ENCODE data around the gene AGPS.

GRCh38 chr2:177568893-177569292 lies 176.3 kb downstream of the AGPS start:
- TF ChIP-seq POLR2AphosphoS5 (IDR thresholded peaks at IDR 0.05; ENCODE audit: low read depth, low read length) (no peak), TAF1 (IDR thresholded peaks at IDR 0.05; ENCODE audit: borderline replicate concordance, insufficient read depth, low read length) (no peak), SIN3A (IDR thresholded peaks at IDR 0.05; ENCODE audit: borderline replicate concordance, insufficient read depth, low read length) (no peak)
- TF ChIP-seq, protein P1, sequence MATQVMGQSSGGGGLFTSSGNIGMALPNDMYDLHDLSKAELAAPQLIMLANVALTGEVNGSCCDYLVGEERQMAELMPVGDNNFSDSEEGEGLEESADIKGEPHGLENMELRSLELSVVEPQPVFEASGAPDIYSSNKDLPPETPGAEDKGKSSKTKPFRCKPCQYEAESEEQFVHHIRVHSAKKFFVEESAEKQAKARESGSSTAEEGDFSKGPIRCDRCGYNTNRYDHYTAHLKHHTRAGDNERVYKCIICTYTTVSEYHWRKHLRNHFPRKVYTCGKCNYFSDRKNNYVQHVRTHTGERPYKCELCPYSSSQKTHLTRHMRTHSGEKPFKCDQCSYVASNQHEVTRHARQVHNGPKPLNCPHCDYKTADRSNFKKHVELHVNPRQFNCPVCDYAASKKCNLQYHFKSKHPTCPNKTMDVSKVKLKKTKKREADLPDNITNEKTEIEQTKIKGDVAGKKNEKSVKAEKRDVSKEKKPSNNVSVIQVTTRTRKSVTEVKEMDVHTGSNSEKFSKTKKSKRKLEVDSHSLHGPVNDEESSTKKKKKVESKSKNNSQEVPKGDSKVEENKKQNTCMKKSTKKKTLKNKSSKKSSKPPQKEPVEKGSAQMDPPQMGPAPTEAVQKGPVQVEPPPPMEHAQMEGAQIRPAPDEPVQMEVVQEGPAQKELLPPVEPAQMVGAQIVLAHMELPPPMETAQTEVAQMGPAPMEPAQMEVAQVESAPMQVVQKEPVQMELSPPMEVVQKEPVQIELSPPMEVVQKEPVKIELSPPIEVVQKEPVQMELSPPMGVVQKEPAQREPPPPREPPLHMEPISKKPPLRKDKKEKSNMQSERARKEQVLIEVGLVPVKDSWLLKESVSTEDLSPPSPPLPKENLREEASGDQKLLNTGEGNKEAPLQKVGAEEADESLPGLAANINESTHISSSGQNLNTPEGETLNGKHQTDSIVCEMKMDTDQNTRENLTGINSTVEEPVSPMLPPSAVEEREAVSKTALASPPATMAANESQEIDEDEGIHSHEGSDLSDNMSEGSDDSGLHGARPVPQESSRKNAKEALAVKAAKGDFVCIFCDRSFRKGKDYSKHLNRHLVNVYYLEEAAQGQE (IDR thresholded peaks at IDR 0.05; ENCODE audit: insufficient read depth in 1 of 2, low read depth in 2 of 2, low read length in 2 of 2): no peak
